HepG2 (cell line): Measurements from ENCODE around the gene NAE1. TPM values are rescaled to one million over a fixed set of nuclear protein-coding genes. Genes with fewer than 3 reads are reported as not detected.

Experiments
- ATAC-seq: fragments of 200-7000 bp; cut with Tn5 transposase; 3 replicates; pipeline ENCODE4 v1.9.1; 2020; ENCODE audit warnings: mild to moderate bottlenecking, moderate library complexity
- BruUV-seq: library from RNA; stranded (reverse); fragments of 400-500 nt; replicated peaks from 2 replicates; lab custom pipeline; 2021; lab: Mats Ljungman, UMichigan
- CTCF ChIA-PET: fragments of 300-600 bp; formaldehyde crosslinking; extraction: SDS; loops from one replicate; lab custom pipeline; 2021; ENCODE audit warnings: low total read pairs, inconsistent platforms, low intra/inter-chr PET ratio; lab: Yijun Ruan, JAX
- POLR2A ChIA-PET: fragments of 350-600 bp; sonication (Branson Sonifier 250); formaldehyde crosslinking; loops from one replicate; lab custom pipeline; 2020; ENCODE audit warnings: antibody characterized with exemption, inconsistent platforms; lab: Yijun Ruan, JAX
- DNase-seq: peaks from one replicate; pipeline ENCODE4 v3.0.0-alpha.2; 2015; ENCODE audit warnings: low spot score
- FAIRE-seq: peaks from 3 replicates; lab custom pipeline; 2011; peaks lifted over from hg19 to GRCh38; lab: Jason Lieb, UNC
- H2AFZ ChIP-seq: one replicate; pipeline ENCODE4 v1.6.1; 2011; ENCODE audit warnings: low read length, inconsistent platforms
- H3K27ac ChIP-seq: fragments of 300-600 bp; 3 replicates; pipeline ENCODE4 v1.8.0; 2011; ENCODE audit warnings: mixed run types, mild to moderate bottlenecking, mixed read lengths, low read length, inconsistent platforms; ENCODE audit not compliant: insufficient read depth; ENCODE audit errors: extremely low read length
- H3K27me3 ChIP-seq, 2 experiments: fragments of 200-600 bp in 1 of 2; 2 replicates in 1 of 2; 3 replicates in 1 of 2; pipeline versions ENCODE4 v1.6.0 to v1.8.0; 2011; ENCODE audit warnings: low read length in 2 of 2, mild to moderate bottlenecking in 2 of 2, moderate library complexity in 2 of 2, inconsistent platforms in 1 of 2; ENCODE audit not compliant: insufficient read depth in 2 of 2, control insufficient read depth in 1 of 2
- H3K36me3 ChIP-seq, 2 experiments: fragments of 200-600 bp in 1 of 2; replicated peaks in 1 of 2; 2 replicates in 1 of 2; 3 replicates in 1 of 2; pipeline versions ENCODE4 v1.5.1 to v1.8.0; 2011; ENCODE audit warnings: low read length in 2 of 2, inconsistent platforms in 1 of 2; ENCODE audit not compliant: insufficient read depth in 2 of 2, control insufficient read depth in 1 of 2
- H3K4me1 ChIP-seq: 2 replicates; pipeline ENCODE4 v1.5.1; 2012; ENCODE audit warnings: low read length, inconsistent platforms; ENCODE audit not compliant: insufficient read depth
- H3K4me2 ChIP-seq: 2 replicates; pipeline ENCODE4 v1.6.0; 2011; ENCODE audit warnings: low read depth, low read length, inconsistent platforms
- H3K4me3 ChIP-seq, 3 experiments: fragments of 200-600 bp in 1 of 3; sonication (generic), shearing (Covaris generic) in 1 of 3; replicated peaks in 1 of 3; 2 replicates each; pipeline ENCODE4 v1.5.1; 2011 to 2016; ENCODE audit warnings: low read length in 3 of 3, inconsistent platforms in 2 of 3, low read depth in 2 of 3, mild to moderate bottlenecking in 2 of 3, control low read depth in 1 of 3, mixed read lengths in 1 of 3; ENCODE audit not compliant: insufficient read depth in 1 of 3
- H3K79me2 ChIP-seq: one replicate; pipeline ENCODE4 v1.6.1; 2011; ENCODE audit warnings: low read length, inconsistent platforms; ENCODE audit not compliant: insufficient read depth
- H3K9ac ChIP-seq: 2 replicates; pipeline ENCODE4 v1.6.0; 2011; ENCODE audit warnings: mild to moderate bottlenecking, low read depth, low read length, inconsistent platforms; ENCODE audit not compliant: insufficient read depth
- H3K9me3 ChIP-seq: 2 replicates; pipeline ENCODE4 v1.5.1; 2012; ENCODE audit warnings: mild to moderate bottlenecking, low read length
- H4K20me1 ChIP-seq: 2 replicates; pipeline ENCODE4 v1.6.0; 2011; ENCODE audit warnings: inconsistent platforms, mild to moderate bottlenecking, low read length, moderate library complexity; ENCODE audit not compliant: insufficient read depth
- CBX1 ChIP-seq: IDR thresholded peaks from one replicate; pipeline ENCODE4 v1.6.1; 2016; ENCODE audit warnings: antibody characterized with exemption, low read depth
- JUN ChIP-seq: sonication (generic); formaldehyde crosslinking; IDR thresholded peaks from 2 replicates; pipeline ENCODE4 v1.4.0; 2020; ENCODE audit warnings: mild to moderate bottlenecking, missing genetic modification reagents
- KDM1A ChIP-seq: IDR thresholded peaks from 2 replicates; pipeline ENCODE4 v1.6.1; 2016; ENCODE audit warnings: missing compliant biosample characterization
- NFE2L1 ChIP-seq: sonication (generic); formaldehyde crosslinking; IDR thresholded peaks from 2 replicates; pipeline ENCODE4 v1.4.0; 2020; ENCODE audit warnings: missing genetic modification reagents, mild to moderate bottlenecking, borderline replicate concordance
- NPAS2 ChIP-seq: sonication (generic); formaldehyde crosslinking; IDR thresholded peaks from 2 replicates; pipeline ENCODE4 v1.8.0; 2022; ENCODE audit warnings: mild to moderate bottlenecking, missing genetic modification reagents, borderline replicate concordance
- REXO4 ChIP-seq: sonication (generic); formaldehyde crosslinking; IDR thresholded peaks from 2 replicates; pipeline ENCODE4 v1.8.0; 2022; ENCODE audit warnings: missing genetic modification reagents, mild to moderate bottlenecking, borderline replicate concordance
- SCMH1 ChIP-seq: sonication (generic); formaldehyde crosslinking; IDR thresholded peaks from 2 replicates; pipeline ENCODE4 v1.9.0; 2021; ENCODE audit warnings: missing genetic modification reagents, mild to moderate bottlenecking, borderline replicate concordance
- TARDBP ChIP-seq: sonication (generic); formaldehyde crosslinking; IDR thresholded peaks from 2 replicates; pipeline ENCODE4 v1.8.0; 2022; ENCODE audit warnings: mild to moderate bottlenecking, missing genetic modification reagents
- ZIK1 ChIP-seq: sonication (generic); formaldehyde crosslinking; IDR thresholded peaks from 2 replicates; pipeline ENCODE4 v1.5.0; 2020; ENCODE audit warnings: mild to moderate bottlenecking, low read depth, missing genetic modification reagents, borderline replicate concordance
- ZNF282 ChIP-seq: fragments of 450-650 bp; IDR thresholded peaks from 2 replicates; pipeline ENCODE4 v1.6.1; 2018; ENCODE audit not compliant: partially characterized antibody
- ZNF331 ChIP-seq: sonication (generic); formaldehyde crosslinking; IDR thresholded peaks from 2 replicates; pipeline ENCODE4 v1.4.0; 2020; ENCODE audit warnings: missing genetic modification reagents
- ZSCAN25 ChIP-seq: sonication (generic); formaldehyde crosslinking; IDR thresholded peaks from 2 replicates; pipeline ENCODE4 v1.8.0; 2022; ENCODE audit warnings: mild to moderate bottlenecking, missing genetic modification reagents
- WGBS: methylation state at CpG from one replicate; pipeline ENCODE4 v1.1.6; 2017; ENCODE audit warnings: low lambda C conversion rate; 5-methylcytosine and 5-hydroxymethylcytosine counted together
- in situ Hi-C: cut with HindIII; loops from 2 replicates; pipeline ENCODE4 v1.10.0; 2017; ENCODE audit warnings: low pct_unique_long_range_greater_than_20kb; ENCODE audit not compliant: extremely low pct_ligation_motif_present
- intact Hi-C: fragments of 100-400 bp; cut with micrococcal nuclease; formaldehyde crosslinking; loops from one replicate; pipeline ENCODE4 v1.10.0; 2022; ENCODE audit not compliant: unreplicated experiment
- polyA plus RNA-seq, 8 experiments: library from polyadenylated mRNA; depleted of rRNA in 3 of 8; stranded (reverse) in 7 of 8; unstranded in 1 of 8; fragments of >200 nt; fragmentation: Illumina TruSeq in 4 of 8; extraction: Trizol in 4 of 8; gene quantifications; 2 replicates each; pipeline versions ENCODE4 v1.2.1 to v1.2.3, GENCODE V29; 2011 to 2016; ENCODE audit warnings: low read depth in 4 of 8, missing spikeins in 1 of 8, mixed read lengths in 1 of 8; ENCODE audit not compliant: insufficient read depth in 1 of 8
- total RNA-seq, 5 experiments: library from RNA; depleted of rRNA; stranded (reverse); fragments of >200 nt; fragmentation: Illumina TruSeq; extraction: Trizol; gene quantifications; 2 replicates each; pipeline ENCODE4 v1.2.3, GENCODE V29; 2016; ENCODE audit warnings: low read depth in 1 of 5
- TF ChIP-seq, protein P1 (sequence below): sonication (generic); formaldehyde crosslinking; IDR thresholded peaks from 2 replicates; pipeline ENCODE4 v1.9.0; 2021; ENCODE audit warnings: mild to moderate bottlenecking, missing genetic modification reagents
- TF ChIP-seq, protein P2 (sequence below): IDR thresholded peaks from 2 replicates; pipeline ENCODE4 v1.6.1; 2016; ENCODE audit warnings: mild to moderate bottlenecking, missing biosample characterization, missing genetic modification reagents

Gene NAE1
- total and polyA plus RNA-seq, 2 of the 13 experiments (the other 11 are each of a cell fraction or from before 2014, with no cell fraction given), result 95.7 to 206 TPM

DNA sequence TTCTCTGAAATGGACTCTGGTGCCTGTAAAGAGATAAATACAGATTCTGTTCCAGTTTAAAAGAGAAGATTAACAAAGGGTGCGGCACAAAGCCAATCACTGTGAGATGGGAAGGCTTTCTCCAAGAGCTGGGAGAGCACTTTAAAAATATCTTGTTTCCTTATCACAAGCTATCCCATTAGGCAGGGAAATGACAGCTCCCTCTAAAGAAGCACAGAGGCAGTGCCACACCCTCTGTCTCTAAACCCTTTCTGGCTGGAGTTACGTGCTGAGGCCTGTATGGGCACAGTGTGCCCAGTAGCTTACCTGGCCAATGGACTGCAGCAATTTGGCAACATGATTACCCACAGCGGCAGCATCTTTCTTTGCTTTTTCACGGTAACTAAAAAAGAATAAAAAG lies 20.4 kb downstream of the NAE1 start:
- Histone ChIP-seq H3K27me3 (no peaks in the 10 kb centered on the region), H3K9ac (no peak overlapping the region), H3K27ac (no peak overlapping the region), H3K9me3 (no peaks in the 10 kb centered on the region), H3K4me3 (no peak overlapping the region), H4K20me1 (no peaks in the 10 kb centered on the region), H3K4me1 (no peaks in the 10 kb centered on the region), H3K79me2 (no peaks in the 10 kb centered on the region), H3K36me3 (peaks cover 14 to 53% of the 10 kb centered on the region in 2 experiments), H3K4me2 (no peak overlapping the region), H2AFZ (no peak overlapping the region)
- no peak for DNase-seq
- no peak for FAIRE-seq
- intact Hi-C loops (no loop called here), in situ Hi-C loops (no loop called here)
- POLR2A ChIA-PET, result no interaction called here
- 99% methylated on average over 4 of the region's 4 CpGs for WGBS
- no peak for TF ChIP-seq ZSCAN25 (CRISPR knock-in tag)
- TF ChIP-seq JUN (CRISPR knock-in tag), result no peak
- no peak for TF ChIP-seq NFE2L1
- TF ChIP-seq SCMH1 (CRISPR knock-in tag), result no peak
- no peak for TF ChIP-seq TARDBP (CRISPR knock-in tag)
- no peak for TF ChIP-seq ZNF331 (CRISPR knock-in tag)
- TF ChIP-seq REXO4 (CRISPR knock-in tag), result no peak
- TF ChIP-seq KDM1A, result no peak
- no peak for TF ChIP-seq NPAS2 (CRISPR knock-in tag)
- TF ChIP-seq ZNF282, result no peak
- TF ChIP-seq CBX1, result no peak
- BruUV-seq, result no TSS peak
- ATAC-seq, result peak; percentile 51; the same call in 2 of the 3 replicates
- CTCF ChIA-PET, result no interaction called here

DNA sequence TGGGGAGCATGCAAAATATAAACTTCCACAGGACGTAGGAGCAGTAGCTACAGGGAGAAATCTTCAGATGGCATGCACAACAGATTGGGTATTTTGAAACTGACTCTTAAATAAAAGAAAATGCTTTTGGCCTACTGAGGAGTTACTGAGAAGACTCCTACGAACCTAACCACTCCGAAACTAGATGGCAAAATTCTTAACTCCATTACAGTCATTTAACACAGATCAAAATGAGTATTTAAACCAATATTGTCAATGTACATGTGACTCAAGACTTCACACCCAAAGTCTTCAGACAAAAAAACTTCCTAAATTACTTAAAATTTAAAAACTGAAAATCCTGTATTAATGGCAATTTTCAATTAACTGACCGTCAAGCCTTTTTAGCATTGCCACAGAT lies 21.0 kb downstream of the NAE1 start:
- FAIRE-seq (no peak), DNase-seq (no peak), ATAC-seq (no peak)
- in situ Hi-C loops (no loop called here), intact Hi-C loops (no loop called here)
- WGBS, result 95% methylated on average over 4 of the region's 4 CpGs
- Histone ChIP-seq H3K4me2 (no peak overlapping the region), H3K36me3 (peaks cover 19 to 53% of the 10 kb centered on the region in 2 experiments), H3K27me3 (no peaks in the 10 kb centered on the region), H3K27ac (no peak overlapping the region), H2AFZ (no peak overlapping the region), H3K4me1 (no peaks in the 10 kb centered on the region), H3K79me2 (no peaks in the 10 kb centered on the region), H3K9me3 (no peaks in the 10 kb centered on the region), H3K4me3 (no peak overlapping the region), H3K9ac (no peak overlapping the region), H4K20me1 (no peaks in the 10 kb centered on the region)
- TSS peak; percentile 23 for BruUV-seq
- CTCF ChIA-PET, result no interaction called here
- POLR2A ChIA-PET, result no interaction called here
- TF ChIP-seq ZIK1 (CRISPR knock-in tag), result no peak
- TF ChIP-seq, protein P1, sequence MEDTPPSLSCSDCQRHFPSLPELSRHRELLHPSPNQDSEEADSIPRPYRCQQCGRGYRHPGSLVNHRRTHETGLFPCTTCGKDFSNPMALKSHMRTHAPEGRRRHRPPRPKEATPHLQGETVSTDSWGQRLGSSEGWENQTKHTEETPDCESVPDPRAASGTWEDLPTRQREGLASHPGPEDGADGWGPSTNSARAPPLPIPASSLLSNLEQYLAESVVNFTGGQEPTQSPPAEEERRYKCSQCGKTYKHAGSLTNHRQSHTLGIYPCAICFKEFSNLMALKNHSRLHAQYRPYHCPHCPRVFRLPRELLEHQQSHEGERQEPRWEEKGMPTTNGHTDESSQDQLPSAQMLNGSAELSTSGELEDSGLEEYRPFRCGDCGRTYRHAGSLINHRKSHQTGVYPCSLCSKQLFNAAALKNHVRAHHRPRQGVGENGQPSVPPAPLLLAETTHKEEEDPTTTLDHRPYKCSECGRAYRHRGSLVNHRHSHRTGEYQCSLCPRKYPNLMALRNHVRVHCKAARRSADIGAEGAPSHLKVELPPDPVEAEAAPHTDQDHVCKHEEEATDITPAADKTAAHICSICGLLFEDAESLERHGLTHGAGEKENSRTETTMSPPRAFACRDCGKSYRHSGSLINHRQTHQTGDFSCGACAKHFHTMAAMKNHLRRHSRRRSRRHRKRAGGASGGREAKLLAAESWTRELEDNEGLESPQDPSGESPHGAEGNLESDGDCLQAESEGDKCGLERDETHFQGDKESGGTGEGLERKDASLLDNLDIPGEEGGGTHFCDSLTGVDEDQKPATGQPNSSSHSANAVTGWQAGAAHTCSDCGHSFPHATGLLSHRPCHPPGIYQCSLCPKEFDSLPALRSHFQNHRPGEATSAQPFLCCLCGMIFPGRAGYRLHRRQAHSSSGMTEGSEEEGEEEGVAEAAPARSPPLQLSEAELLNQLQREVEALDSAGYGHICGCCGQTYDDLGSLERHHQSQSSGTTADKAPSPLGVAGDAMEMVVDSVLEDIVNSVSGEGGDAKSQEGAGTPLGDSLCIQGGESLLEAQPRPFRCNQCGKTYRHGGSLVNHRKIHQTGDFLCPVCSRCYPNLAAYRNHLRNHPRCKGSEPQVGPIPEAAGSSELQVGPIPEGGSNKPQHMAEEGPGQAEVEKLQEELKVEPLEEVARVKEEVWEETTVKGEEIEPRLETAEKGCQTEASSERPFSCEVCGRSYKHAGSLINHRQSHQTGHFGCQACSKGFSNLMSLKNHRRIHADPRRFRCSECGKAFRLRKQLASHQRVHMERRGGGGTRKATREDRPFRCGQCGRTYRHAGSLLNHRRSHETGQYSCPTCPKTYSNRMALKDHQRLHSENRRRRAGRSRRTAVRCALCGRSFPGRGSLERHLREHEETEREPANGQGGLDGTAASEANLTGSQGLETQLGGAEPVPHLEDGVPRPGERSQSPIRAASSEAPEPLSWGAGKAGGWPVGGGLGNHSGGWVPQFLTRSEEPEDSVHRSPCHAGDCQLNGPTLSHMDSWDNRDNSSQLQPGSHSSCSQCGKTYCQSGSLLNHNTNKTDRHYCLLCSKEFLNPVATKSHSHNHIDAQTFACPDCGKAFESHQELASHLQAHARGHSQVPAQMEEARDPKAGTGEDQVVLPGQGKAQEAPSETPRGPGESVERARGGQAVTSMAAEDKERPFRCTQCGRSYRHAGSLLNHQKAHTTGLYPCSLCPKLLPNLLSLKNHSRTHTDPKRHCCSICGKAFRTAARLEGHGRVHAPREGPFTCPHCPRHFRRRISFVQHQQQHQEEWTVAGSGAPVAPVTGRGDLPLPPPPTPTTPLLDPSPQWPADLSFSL (CRISPR knock-in tag), result no peak
- TF ChIP-seq, protein P2, sequence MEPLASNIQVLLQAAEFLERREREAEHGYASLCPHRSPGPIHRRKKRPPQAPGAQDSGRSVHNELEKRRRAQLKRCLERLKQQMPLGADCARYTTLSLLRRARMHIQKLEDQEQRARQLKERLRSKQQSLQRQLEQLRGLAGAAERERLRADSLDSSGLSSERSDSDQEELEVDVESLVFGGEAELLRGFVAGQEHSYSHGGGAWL (CRISPR knock-in tag), result no peak
